Fibroblast of lung (primary cell): ENCODE measurements around the gene DRG1. TPM values are rescaled to one million over a fixed set of nuclear protein-coding genes. Genes with fewer than 3 reads are reported as not detected.
A peak's percentile ranks its signal among the peaks of the same experiment; 100 is the strongest.

ENCODE experiments used
- DNase-seq, 2 donors: peaks; one replicate each; pipeline versions ENCODE4 v3.0.0 to v3.0.0-alpha.2; 2010; ENCODE audit warnings: low read depth in 2 of 2
- H2AFZ ChIP-seq: 2 replicates; pipeline ENCODE4 v1.5.1; 2012; ENCODE audit warnings: low read length, control low read depth, inconsistent platforms
- H3K27ac ChIP-seq: 2 replicates; pipeline ENCODE4 v1.5.1; 2011; ENCODE audit warnings: low read length, control low read depth; ENCODE audit not compliant: insufficient read depth
- H3K27me3 ChIP-seq: 2 replicates; pipeline ENCODE4 v1.5.1; 2011; ENCODE audit warnings: mild to moderate bottlenecking, low read length; ENCODE audit not compliant: control insufficient read depth, insufficient read depth
- H3K36me3 ChIP-seq: 2 replicates; pipeline ENCODE4 v1.5.1; 2011; ENCODE audit warnings: low read length; ENCODE audit not compliant: control insufficient read depth, insufficient read depth
- H3K4me1 ChIP-seq: 2 replicates; pipeline ENCODE4 v1.5.1; 2011; ENCODE audit warnings: low read length; ENCODE audit not compliant: control insufficient read depth, insufficient read depth; ENCODE audit errors: extremely low read depth
- H3K4me2 ChIP-seq: 2 replicates; pipeline ENCODE4 v1.5.1; 2011; ENCODE audit warnings: low read length, control low read depth; ENCODE audit not compliant: insufficient read depth; ENCODE audit errors: extremely low read depth
- H3K4me3 ChIP-seq, 4 experiments: fragments of 200-600 bp in 1 of 4; sonication (generic) in 1 of 4; replicated peaks in 1 of 4; 2 replicates each; pipeline ENCODE4 v1.5.1; 2011 to 2016; ENCODE audit warnings: low read length in 4 of 4, low read depth in 3 of 4, mild to moderate bottlenecking in 3 of 4, control low read depth in 2 of 4, inconsistent platforms in 1 of 4, mixed read lengths in 1 of 4; ENCODE audit not compliant: insufficient read depth in 1 of 4; ENCODE audit errors: control extremely low read depth in 1 of 4
- H3K79me2 ChIP-seq: 2 replicates; pipeline ENCODE4 v1.5.1; 2012; ENCODE audit warnings: mild to moderate bottlenecking, low read length, inconsistent platforms; ENCODE audit not compliant: control insufficient read depth, insufficient read depth
- H3K9ac ChIP-seq: 2 replicates; pipeline ENCODE4 v1.5.1; 2011; ENCODE audit warnings: mild to moderate bottlenecking, low read length, control low read depth; ENCODE audit not compliant: insufficient read depth
- H3K9me3 ChIP-seq: 2 replicates; pipeline ENCODE4 v1.5.1; 2012; ENCODE audit warnings: low read depth, low read length; ENCODE audit not compliant: control insufficient read depth, insufficient read depth
- H4K20me1 ChIP-seq: 2 replicates; pipeline ENCODE4 v1.5.1; 2011; ENCODE audit warnings: low read length; ENCODE audit not compliant: control insufficient read depth, insufficient read depth; ENCODE audit errors: extremely low read depth
- EZH2 ChIP-seq: IDR thresholded peaks from 2 replicates; pipeline ENCODE4 v1.5.1; 2012; ENCODE audit warnings: low read length, control low read depth, mild to moderate bottlenecking; ENCODE audit errors: missing control alignments
- polyA plus RNA-seq, 2 donors: library from polyadenylated mRNA; depleted of rRNA in 1 of 2; stranded (reverse) in 1 of 2; unstranded in 1 of 2; fragments of >200 nt; gene quantifications; 2 replicates each; pipeline ENCODE4 v1.2.1, GENCODE V29; 2011 to 2012; ENCODE audit warnings: missing spikeins in 1 of 2
- total RNA-seq: library from RNA; depleted of rRNA; stranded (reverse); fragments of >200 nt; gene quantifications from 2 replicates; pipeline ENCODE4 v1.2.1, GENCODE V29; 2014
- TF ChIP-seq, protein P1 (sequence below), 2 donors: IDR thresholded peaks in 1 of 2; conservative IDR thresholded peaks in 1 of 2; 1 replicate in 1 of 2; 2 replicates in 1 of 2; pipeline ENCODE4 v1.5.1; 2011 to 2012; ENCODE audit warnings: low read length in 2 of 2, control low read depth in 1 of 2, inconsistent platforms in 1 of 2, low read depth in 1 of 2, mild to moderate bottlenecking in 1 of 2

The DRG1 gene
- total and polyA plus RNA-seq, 2 donors (not counting 1 experiment from before 2014, with no cell fraction given), result 76.4 to 78.8 TPM

DNA sequence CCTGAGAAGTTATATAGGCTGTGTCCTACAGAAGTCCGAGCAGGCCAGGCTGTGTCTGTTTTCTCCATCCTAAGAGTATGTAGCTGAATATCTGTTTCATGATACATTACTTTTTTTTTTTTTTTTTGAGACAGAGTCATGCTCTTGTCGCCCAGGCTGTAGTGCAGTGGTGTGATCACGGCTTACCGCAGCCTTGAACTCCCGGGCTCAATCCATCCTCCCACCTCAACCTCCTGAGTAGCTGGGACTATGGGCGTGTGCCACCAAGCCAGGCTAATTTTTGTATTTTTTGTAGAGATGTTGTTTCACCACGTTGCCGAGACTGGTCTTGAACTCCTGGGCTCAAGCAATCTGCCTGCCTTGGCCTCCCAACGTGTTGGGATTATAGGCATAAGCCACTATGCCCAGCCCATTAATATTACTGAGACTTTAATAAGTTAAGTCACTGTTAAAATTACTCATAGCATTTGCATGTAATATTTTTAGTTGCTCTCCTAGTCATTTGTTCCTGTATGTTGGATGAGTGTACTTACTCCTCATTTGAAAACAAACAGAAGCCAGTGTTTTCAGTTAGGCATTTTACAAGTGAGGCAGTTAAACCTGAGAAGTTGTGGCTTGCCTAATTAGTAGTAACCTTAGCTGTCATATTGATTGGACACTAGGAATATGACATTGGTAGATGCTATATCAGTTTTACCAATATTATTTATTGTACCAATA, 26.1 kb downstream of the DRG1 start:
- Histone ChIP-seq H4K20me1 (no peaks in the 10 kb centered on the region), H3K9me3 (no peaks in the 10 kb centered on the region), H3K27me3 (no peaks in the 10 kb centered on the region), H3K36me3 (peaks cover 11% of the 10 kb centered on the region), H3K27ac (no peak overlapping the region), H2AFZ (no peak overlapping the region), H3K4me2 (no peak overlapping the region), H3K79me2 (no peaks in the 10 kb centered on the region), H3K4me3 (no peak overlapping the region), H3K4me1 (no peaks in the 10 kb centered on the region), H3K9ac (no peak overlapping the region)
- DNase-seq, result no peak
- no peak for TF ChIP-seq EZH2
- TF ChIP-seq, protein P1, sequence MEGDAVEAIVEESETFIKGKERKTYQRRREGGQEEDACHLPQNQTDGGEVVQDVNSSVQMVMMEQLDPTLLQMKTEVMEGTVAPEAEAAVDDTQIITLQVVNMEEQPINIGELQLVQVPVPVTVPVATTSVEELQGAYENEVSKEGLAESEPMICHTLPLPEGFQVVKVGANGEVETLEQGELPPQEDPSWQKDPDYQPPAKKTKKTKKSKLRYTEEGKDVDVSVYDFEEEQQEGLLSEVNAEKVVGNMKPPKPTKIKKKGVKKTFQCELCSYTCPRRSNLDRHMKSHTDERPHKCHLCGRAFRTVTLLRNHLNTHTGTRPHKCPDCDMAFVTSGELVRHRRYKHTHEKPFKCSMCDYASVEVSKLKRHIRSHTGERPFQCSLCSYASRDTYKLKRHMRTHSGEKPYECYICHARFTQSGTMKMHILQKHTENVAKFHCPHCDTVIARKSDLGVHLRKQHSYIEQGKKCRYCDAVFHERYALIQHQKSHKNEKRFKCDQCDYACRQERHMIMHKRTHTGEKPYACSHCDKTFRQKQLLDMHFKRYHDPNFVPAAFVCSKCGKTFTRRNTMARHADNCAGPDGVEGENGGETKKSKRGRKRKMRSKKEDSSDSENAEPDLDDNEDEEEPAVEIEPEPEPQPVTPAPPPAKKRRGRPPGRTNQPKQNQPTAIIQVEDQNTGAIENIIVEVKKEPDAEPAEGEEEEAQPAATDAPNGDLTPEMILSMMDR (conservative IDR thresholded peaks at IDR 0.05 in 1 of 2, IDR thresholded peaks at IDR 0.05 in 1 of 2; ENCODE audit: low read depth in 1 of 2, low read length in 2 of 2), result no peak

DNA sequence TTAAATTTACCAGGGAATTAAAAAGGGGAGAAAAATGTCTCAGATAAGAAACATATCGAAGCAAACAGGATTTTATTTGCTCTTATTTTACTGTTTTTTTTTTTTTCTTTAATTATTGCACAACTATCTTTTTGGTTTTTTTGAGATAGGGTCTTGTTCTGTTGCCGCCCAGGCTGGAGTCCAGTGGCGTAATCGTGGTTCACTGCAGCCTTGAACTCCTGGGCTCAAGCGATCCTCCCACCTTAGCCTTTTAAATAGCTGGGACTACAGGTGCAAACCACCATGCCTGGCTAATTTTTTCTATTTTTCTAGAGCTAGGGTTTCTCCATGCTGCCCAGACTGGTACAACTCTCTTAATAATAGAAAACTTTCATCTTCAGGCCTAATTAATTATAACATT, 32.5 kb downstream of the DRG1 start:
- Histone ChIP-seq H3K27me3 (no peaks in the 10 kb centered on the region), H3K9me3 (no peaks in the 10 kb centered on the region), H3K4me1 (no peaks in the 10 kb centered on the region), H3K27ac (no peak overlapping the region), H3K4me2 (no peak overlapping the region), H2AFZ (no peak overlapping the region), H3K79me2 (no peaks in the 10 kb centered on the region), H4K20me1 (no peaks in the 10 kb centered on the region), H3K9ac (no peak overlapping the region), H3K36me3 (peaks cover 21% of the 10 kb centered on the region), H3K4me3 (no peak overlapping the region)
- DNase-seq, result no peak
- no peak for TF ChIP-seq EZH2
- TF ChIP-seq, protein P1 (conservative IDR thresholded peaks at IDR 0.05 in 1 of 2, IDR thresholded peaks at IDR 0.05 in 1 of 2; ENCODE audit: low read depth in 1 of 2, low read length in 2 of 2), result no peak

DNA sequence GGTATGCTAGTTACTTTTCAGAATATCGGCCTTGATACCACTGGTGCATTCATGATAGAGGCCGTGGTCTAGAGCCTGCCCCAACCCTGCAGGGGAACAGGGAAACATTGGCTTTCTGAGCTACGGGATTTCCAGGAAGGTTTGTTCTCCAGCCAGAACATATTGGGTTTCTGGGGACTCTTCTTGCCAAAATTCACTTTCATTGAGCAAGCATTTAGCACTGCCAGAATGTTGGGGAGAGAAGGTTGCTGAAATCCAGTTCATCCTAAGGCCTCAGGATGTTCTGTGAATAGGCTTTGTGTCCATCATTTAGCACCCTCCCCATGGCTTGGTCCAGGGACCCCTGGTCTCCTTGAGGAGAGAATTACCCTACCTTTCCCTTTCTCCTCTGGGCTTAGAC, 36.7 kb downstream of the DRG1 start:
- Histone ChIP-seq H3K4me1 (no peaks in the 10 kb centered on the region), H3K79me2 (no peaks in the 10 kb centered on the region), H3K36me3 (peaks cover 35% of the 10 kb centered on the region), H3K27ac (no peak overlapping the region), H3K4me2 (no peak overlapping the region), H2AFZ (no peak overlapping the region), H4K20me1 (no peaks in the 10 kb centered on the region), H3K27me3 (no peaks in the 10 kb centered on the region), H3K9me3 (no peaks in the 10 kb centered on the region), H3K9ac (no peak overlapping the region), H3K4me3 (no peak overlapping the region)
- DNase-seq, result peak in 1 of 2 donors; percentile 14
- TF ChIP-seq EZH2, result no peak
- TF ChIP-seq, protein P1 (conservative IDR thresholded peaks at IDR 0.05 in 1 of 2, IDR thresholded peaks at IDR 0.05 in 1 of 2; ENCODE audit: low read depth in 1 of 2, low read length in 2 of 2), result no peak
